Osteoblast (primary cell): ENCODE results near the gene NXN. TPM values are rescaled to one million over a fixed set of nuclear protein-coding genes. Genes with fewer than 3 reads are reported as not detected.
"Not testable (repeated sequence)": the region's sequence is repeated elsewhere in the genome, so short reads cannot be mapped to it uniquely, and the experiment has no call there.

Source experiments
- DNase-seq: peaks from one replicate; pipeline ENCODE4 v3.0.0; 2011; ENCODE audit warnings: low spot score, mixed read lengths; ENCODE audit not compliant: insufficient read length; ENCODE audit errors: missing footprints
- H2AFZ ChIP-seq: 2 replicates; pipeline ENCODE4 v1.6.0; 2011; ENCODE audit warnings: mild to moderate bottlenecking, low read length
- H3K27ac ChIP-seq: 2 replicates; pipeline ENCODE4 v1.5.1; 2011; ENCODE audit warnings: mild to moderate bottlenecking, low read depth, low read length, moderate library complexity
- H3K27me3 ChIP-seq: 2 replicates; pipeline ENCODE4 v1.6.0; 2012; ENCODE audit warnings: mild to moderate bottlenecking, control low read depth, inconsistent platforms, low read length, moderate library complexity; ENCODE audit not compliant: insufficient read depth
- H3K36me3 ChIP-seq: 2 replicates; pipeline ENCODE4 v1.5.1; 2011; ENCODE audit warnings: mild to moderate bottlenecking, low read length, control low read depth, moderate library complexity; ENCODE audit not compliant: insufficient read depth
- H3K4me1 ChIP-seq: 2 replicates; pipeline ENCODE4 v1.5.1; 2011; ENCODE audit warnings: mild to moderate bottlenecking, low read length, control low read depth, moderate library complexity; ENCODE audit not compliant: insufficient read depth
- H3K4me2 ChIP-seq: 2 replicates; pipeline ENCODE4 v1.6.0; 2011; ENCODE audit warnings: mild to moderate bottlenecking, low read length; ENCODE audit not compliant: insufficient read depth
- H3K4me3 ChIP-seq: fragments of 200-600 bp; sonication (generic); 3 replicates; pipeline ENCODE4 v1.5.1; 2012; ENCODE audit warnings: mild to moderate bottlenecking, low read length, inconsistent platforms; ENCODE audit not compliant: insufficient read depth
- H3K79me2 ChIP-seq: 2 replicates; pipeline ENCODE4 v1.6.0; 2012; ENCODE audit warnings: mild to moderate bottlenecking, low read length, control low read depth, inconsistent platforms; ENCODE audit not compliant: insufficient read depth
- H3K9me3 ChIP-seq: 2 replicates; pipeline ENCODE4 v1.5.1; 2011; ENCODE audit warnings: low read depth, low read length, control low read depth
- H4K20me1 ChIP-seq: 2 replicates; pipeline ENCODE4 v1.6.0; 2012; ENCODE audit warnings: mild to moderate bottlenecking, low read length, control low read depth; ENCODE audit not compliant: insufficient read depth
- CTCF ChIP-seq: IDR thresholded peaks from 2 replicates; pipeline ENCODE4 v1.5.1; 2011; ENCODE audit warnings: mild to moderate bottlenecking, low read depth, low read length, moderate library complexity; ENCODE audit errors: extremely low read depth
- total RNA-seq: library from RNA; depleted of rRNA; stranded (reverse); fragments of >200 nt; gene quantifications from 2 replicates; pipeline ENCODE4 v1.2.3, GENCODE V29; 2012

The NXN gene
- total RNA-seq, 1 donor = 68.8 TPM

- peaks cover 7% of the 10 kb centered on the region for H3K4me1 ChIP-seq
- peak overlapping the region; percentile 4 for H2AFZ ChIP-seq
- H3K9me3 ChIP-seq = no peaks in the 10 kb centered on the region
- H3K4me3 ChIP-seq = peak overlapping the region; percentile 50
- no peaks in the 10 kb centered on the region for H3K27me3 ChIP-seq
- peaks cover 6% of the 10 kb centered on the region for H4K20me1 ChIP-seq
- H3K36me3 ChIP-seq = peaks cover 23% of the 10 kb centered on the region
- DNase-seq = no peak
- no peak overlapping the region for H3K27ac ChIP-seq
- TF ChIP-seq CTCF = no peak
- peak overlapping the region; percentile 70 for H3K4me2 ChIP-seq
- H3K79me2 ChIP-seq = no peaks in the 10 kb centered on the region
These were observed 184.3 kb downstream of the NXN start for GRCh38 chr17:795276-795675.

- Histone ChIP-seq H2AFZ (peak overlapping the region; percentile 51), H3K27ac (no peak overlapping the region), H3K4me3 (peak overlapping the region; percentile 50), H4K20me1 (peaks cover 6% of the 10 kb centered on the region), H3K9me3 (no peaks in the 10 kb centered on the region), H3K79me2 (no peaks in the 10 kb centered on the region), H3K4me2 (peak overlapping the region; percentile 70), H3K27me3 (no peaks in the 10 kb centered on the region), H3K4me1 (peaks cover 7% of the 10 kb centered on the region), H3K36me3 (peaks cover 23% of the 10 kb centered on the region)
- peak; percentile 80 for TF ChIP-seq CTCF
- DNase-seq = peak; percentile 96
These were observed 184.7 kb downstream of the NXN start for GRCh38 chr17:794876-795275.

- no peak for TF ChIP-seq CTCF
- Histone ChIP-seq H3K4me3 (no peak overlapping the region), H2AFZ (no peak overlapping the region), H3K27me3 (no peaks in the 10 kb centered on the region), H3K36me3 (peaks cover 40% of the 10 kb centered on the region), H3K79me2 (peaks cover 3% of the 10 kb centered on the region), H3K27ac (no peak overlapping the region), H3K9me3 (no peaks in the 10 kb centered on the region), H4K20me1 (peaks cover 3% of the 10 kb centered on the region), H3K4me1 (peaks cover 7% of the 10 kb centered on the region), H3K4me2 (no peak overlapping the region)
- no peak for DNase-seq
These were observed 187.3 kb downstream of the NXN start for GRCh38 chr17:792277-792676.

GRCh38 chr17:791829-792228 is 187.7 kb downstream of the NXN start:
- Histone ChIP-seq H3K36me3 (peaks cover 37% of the 10 kb centered on the region), H3K4me1 (peaks cover 7% of the 10 kb centered on the region), H3K9me3 (no peaks in the 10 kb centered on the region), H3K27ac (no peak overlapping the region), H2AFZ (no peak overlapping the region), H3K79me2 (peaks cover 3% of the 10 kb centered on the region), H4K20me1 (peaks cover 3% of the 10 kb centered on the region), H3K4me2 (no peak overlapping the region), H3K4me3 (no peak overlapping the region), H3K27me3 (no peaks in the 10 kb centered on the region)
- DNase-seq = no peak
- TF ChIP-seq CTCF = no peak

- H3K4me2 ChIP-seq = not testable (repeated sequence)
These were observed 188.7 kb downstream of the NXN start for GRCh38 chr17:790874-791247.

GRCh38 chr17:789931-790873 is 189.4 kb downstream of the NXN start:
- not testable (repeated sequence) for H3K4me1 ChIP-seq, H3K27me3 ChIP-seq, H3K4me2 ChIP-seq, H3K4me3 ChIP-seq, H2AFZ ChIP-seq, H3K27ac ChIP-seq, H4K20me1 ChIP-seq, H3K9me3 ChIP-seq
- peaks cover 11% of the 10 kb centered on the region for H3K79me2 ChIP-seq
- peaks cover 36% of the 10 kb centered on the region for H3K36me3 ChIP-seq
- peak; percentile 77 for DNase-seq

More at GRCh38 chr17:790874-791247, 188.7 kb downstream of the NXN start:
- H3K9me3 ChIP-seq, H3K4me3 ChIP-seq, H3K4me1 ChIP-seq, H3K79me2 ChIP-seq, DNase-seq, H4K20me1 ChIP-seq, H3K27me3 ChIP-seq, H2AFZ ChIP-seq, H3K27ac ChIP-seq: not testable (repeated sequence)
- H3K36me3 ChIP-seq = peaks cover 36% of the 10 kb centered on the region
